ENCODE data around the gene VGLL2. TPM values are rescaled to one million over a fixed set of nuclear protein-coding genes. Genes with fewer than 3 reads are reported as not detected.
"Not testable (repeated sequence)": the region's sequence is repeated elsewhere in the genome, so short reads cannot be mapped to it uniquely, and the experiment has no call there.

Gene VGLL2
- polyA plus RNA-seq, result under 1 TPM in 1 of 3 donors, not detected in 2; 0.21 TPM

GRCh38 chr6:117265410-117266256 lies at the start of gene VGLL2:
Gene VGLL2 (plus strand): TSS chr6:117265558. CDS start chr6:117265764, 206 bp downstream.
- no peak within 1 kb of the TSS for H3K27ac ChIP-seq (ENCODE audit: low read depth, low read length)
- 1 to 2% (median 1%) methylated on average over 63 of the region's 63 CpGs for WGBS, 3 donors

- 88 to 92% (median 90%) methylated on average over 3 of the region's 3 CpGs for WGBS, 3 donors
- no peak overlapping the region for H3K27ac ChIP-seq (ENCODE audit: low read depth, low read length)
These were observed 42.5 kb upstream of the VGLL2 start for GRCh38 chr6:117222861-117223260.

GRCh38 chr6:117226778-117227177 lies 38.6 kb upstream of the VGLL2 start:
- H3K27ac ChIP-seq (ENCODE audit: low read depth, low read length), result no peak overlapping the region
- 84 to 97% (median 84%) methylated on average over 1 of the region's 1 CpG for WGBS, 3 donors

- 49 to 73% (median 66%) methylated on average over 3 of the region's 3 CpGs for WGBS, 3 donors
- no peak overlapping the region for H3K27ac ChIP-seq (ENCODE audit: low read depth, low read length)
These were observed 38.0 kb upstream of the VGLL2 start for GRCh38 chr6:117227245-117227962.

- WGBS, 3 donors, result 45 to 67% (median 58%) methylated on average over 1 of the region's 1 CpG
- no peak overlapping the region for H3K27ac ChIP-seq (ENCODE audit: low read depth, low read length)
These were observed 37.2 kb upstream of the VGLL2 start for GRCh38 chr6:117228202-117228601.

- WGBS, 3 donors, result 55 to 77% (median 66%) methylated on average over 1 of the region's 1 CpG
- H3K27ac ChIP-seq (ENCODE audit: low read depth, low read length), result no peak overlapping the region
These were observed 35.5 kb upstream of the VGLL2 start for GRCh38 chr6:117229870-117230269.

- 65 to 72% (median 70%) methylated on average over 2 of the region's 2 CpGs for WGBS, 3 donors
- H3K27ac ChIP-seq (ENCODE audit: low read depth, low read length), result no peak overlapping the region
These were observed 33.9 kb upstream of the VGLL2 start for GRCh38 chr6:117231466-117231865.

GRCh38 chr6:117232196-117232595 lies 33.2 kb upstream of the VGLL2 start:
- 55 to 70% (median 69%) methylated on average over 4 of the region's 4 CpGs for WGBS, 3 donors
- H3K27ac ChIP-seq (ENCODE audit: low read depth, low read length), result no peak overlapping the region

GRCh38 chr6:117233145-117233544 lies 32.2 kb upstream of the VGLL2 start:
- 46 to 54% (median 50%) methylated on average over 3 of the region's 3 CpGs for WGBS, 3 donors
- H3K27ac ChIP-seq (ENCODE audit: low read depth, low read length), result no peak overlapping the region

- 55 to 66% (median 65%) methylated on average over 2 of the region's 2 CpGs for WGBS, 3 donors
- no peak overlapping the region for H3K27ac ChIP-seq (ENCODE audit: low read depth, low read length)
These were observed 27.8 kb upstream of the VGLL2 start for GRCh38 chr6:117237561-117237960.

GRCh38 chr6:117244571-117244970 lies 20.8 kb upstream of the VGLL2 start:
- WGBS, 3 donors, result 67 to 80% (median 72%) methylated on average over 7 to 8 of the region's 13 CpGs
- not testable (repeated sequence) for H3K27ac ChIP-seq (ENCODE audit: low read depth, low read length)

- not testable (repeated sequence) for H3K27ac ChIP-seq (ENCODE audit: low read depth, low read length)
- 76 to 87% (median 83%) methylated on average over 17 to 19 of the region's 20 CpGs for WGBS, 3 donors
These were observed 20.4 kb upstream of the VGLL2 start for GRCh38 chr6:117244979-117245378.

GRCh38 chr6:117253785-117254184 lies 11.6 kb upstream of the VGLL2 start:
- H3K27ac ChIP-seq (ENCODE audit: low read depth, low read length), result no peak overlapping the region
- 74 to 85% (median 77%) methylated on average over 2 of the region's 2 CpGs for WGBS, 3 donors

- H3K27ac ChIP-seq (ENCODE audit: low read depth, low read length), result no peak overlapping the region
- 27 to 40% (median 37%) methylated on average over 8 of the region's 8 CpGs for WGBS, 3 donors
These were observed 2.6 kb upstream of the VGLL2 start for GRCh38 chr6:117262799-117263198.

GRCh38 chr6:117263353-117263927 lies 1.9 kb upstream of the VGLL2 start:
- no peak overlapping the region for H3K27ac ChIP-seq (ENCODE audit: low read depth, low read length)

GRCh38 chr6:117264369-117264691 lies 1.0 kb upstream of the VGLL2 start:
- 3 to 5% (median 4%) methylated on average over 8 of the region's 8 CpGs for WGBS, 3 donors
- no peak overlapping the region for H3K27ac ChIP-seq (ENCODE audit: low read depth, low read length)

More at GRCh38 chr6:117263353-117263927, 1.9 kb upstream of the VGLL2 start:
- 6 to 14% (median 12%) methylated on average over 27 of the region's 27 CpGs for WGBS, 3 donors

GRCh38 chr6:117264692-117265409 lies 507 bp upstream of the VGLL2 start:
- 1 to 3% (median 2%) methylated on average over 39 of the region's 39 CpGs for WGBS, 3 donors
- H3K27ac ChIP-seq (ENCODE audit: low read depth, low read length), result no peak overlapping the region

GRCh38 chr6:117266257-117267053 lies 1.1 kb downstream of the VGLL2 start:
- WGBS, 3 donors, result 11 to 14% (median 13%) methylated on average over 16 of the region's 16 CpGs
- no peak overlapping the region for H3K27ac ChIP-seq (ENCODE audit: low read depth, low read length)

Data from adipose tissue (tissue), 3 donors.